Activated naive CD4-positive, alpha-beta T cell (primary cell): ENCODE results near the gene CDHR3.
"Not testable (repeated sequence)": the region's sequence is repeated elsewhere in the genome, so short reads cannot be mapped to it uniquely, and the experiment has no call there.

Source experiments
- DNase-seq, 4 experiments: peaks; one replicate each; lab custom pipeline; 2025; lab: John Stamatoyannopoulos, UW

The CDHR3 gene, protein sequence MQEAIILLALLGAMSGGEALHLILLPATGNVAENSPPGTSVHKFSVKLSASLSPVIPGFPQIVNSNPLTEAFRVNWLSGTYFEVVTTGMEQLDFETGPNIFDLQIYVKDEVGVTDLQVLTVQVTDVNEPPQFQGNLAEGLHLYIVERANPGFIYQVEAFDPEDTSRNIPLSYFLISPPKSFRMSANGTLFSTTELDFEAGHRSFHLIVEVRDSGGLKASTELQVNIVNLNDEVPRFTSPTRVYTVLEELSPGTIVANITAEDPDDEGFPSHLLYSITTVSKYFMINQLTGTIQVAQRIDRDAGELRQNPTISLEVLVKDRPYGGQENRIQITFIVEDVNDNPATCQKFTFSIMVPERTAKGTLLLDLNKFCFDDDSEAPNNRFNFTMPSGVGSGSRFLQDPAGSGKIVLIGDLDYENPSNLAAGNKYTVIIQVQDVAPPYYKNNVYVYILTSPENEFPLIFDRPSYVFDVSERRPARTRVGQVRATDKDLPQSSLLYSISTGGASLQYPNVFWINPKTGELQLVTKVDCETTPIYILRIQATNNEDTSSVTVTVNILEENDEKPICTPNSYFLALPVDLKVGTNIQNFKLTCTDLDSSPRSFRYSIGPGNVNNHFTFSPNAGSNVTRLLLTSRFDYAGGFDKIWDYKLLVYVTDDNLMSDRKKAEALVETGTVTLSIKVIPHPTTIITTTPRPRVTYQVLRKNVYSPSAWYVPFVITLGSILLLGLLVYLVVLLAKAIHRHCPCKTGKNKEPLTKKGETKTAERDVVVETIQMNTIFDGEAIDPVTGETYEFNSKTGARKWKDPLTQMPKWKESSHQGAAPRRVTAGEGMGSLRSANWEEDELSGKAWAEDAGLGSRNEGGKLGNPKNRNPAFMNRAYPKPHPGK

GRCh38 chr7:105963038-105963667 is at the start of gene CDHR3:
TSS of gene CDHR3 (plus strand) at chr7:105963264. CDS start at chr7:105963319, 55 bp downstream.
- DNase-seq, result no peak

- no peak for DNase-seq
Observed at GRCh38 chr7:105913947-105914346, 49.1 kb upstream of the CDHR3 start.

GRCh38 chr7:105916603-105917002 is 46.5 kb upstream of the CDHR3 start:
- no peak for DNase-seq

GRCh38 chr7:105917659-105918058 is 45.4 kb upstream of the CDHR3 start:
- no peak for DNase-seq

DNA sequence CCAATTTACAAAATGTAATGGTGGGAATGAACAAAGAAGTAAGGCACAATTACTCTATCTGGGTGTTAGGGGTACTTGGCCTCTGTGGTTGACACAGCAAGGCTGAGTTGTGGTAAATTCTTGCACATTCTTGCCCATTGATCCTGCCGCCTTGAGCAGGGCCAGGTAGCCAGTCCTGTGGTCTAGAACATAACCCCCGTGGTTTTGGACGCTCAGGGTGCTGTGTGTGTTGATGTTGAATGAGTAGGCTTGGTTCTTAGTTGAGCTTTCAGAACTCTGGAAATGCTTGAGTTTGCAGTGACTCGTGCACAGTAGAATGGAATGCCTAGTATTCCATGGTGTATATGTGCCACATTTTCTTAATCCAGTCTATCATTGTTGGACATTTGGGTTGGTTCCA is 42.3 kb upstream of the CDHR3 start:
- DNase-seq, result no peak

GRCh38 chr7:105924945-105925344 is 38.1 kb upstream of the CDHR3 start:
- DNase-seq, result no peak

- no peak for DNase-seq
Observed at GRCh38 chr7:105926131-105926530, 36.9 kb upstream of the CDHR3 start.

DNA sequence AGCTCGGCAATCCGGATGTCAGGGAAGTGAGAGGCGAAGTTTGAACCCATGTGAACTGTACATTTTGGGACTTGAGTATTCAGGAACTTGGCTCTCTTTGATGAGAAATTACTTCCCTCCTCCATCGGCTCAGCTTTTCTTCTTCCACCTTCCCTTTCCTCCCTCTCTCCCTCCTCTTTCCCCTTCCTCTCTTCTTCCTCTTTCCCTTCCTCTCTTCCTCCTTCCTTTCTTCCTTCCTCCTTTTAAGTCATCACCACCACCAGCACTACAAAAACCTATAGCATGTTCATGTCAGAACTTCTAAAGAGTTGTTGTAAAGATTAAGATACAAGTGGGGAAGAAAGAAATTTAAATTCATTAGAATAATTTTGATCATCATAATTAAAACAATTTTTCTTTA is 31.9 kb upstream of the CDHR3 start:
- no peak for DNase-seq

- no peak for DNase-seq
Observed at GRCh38 chr7:105932835-105933477, 30.1 kb upstream of the CDHR3 start.

DNA sequence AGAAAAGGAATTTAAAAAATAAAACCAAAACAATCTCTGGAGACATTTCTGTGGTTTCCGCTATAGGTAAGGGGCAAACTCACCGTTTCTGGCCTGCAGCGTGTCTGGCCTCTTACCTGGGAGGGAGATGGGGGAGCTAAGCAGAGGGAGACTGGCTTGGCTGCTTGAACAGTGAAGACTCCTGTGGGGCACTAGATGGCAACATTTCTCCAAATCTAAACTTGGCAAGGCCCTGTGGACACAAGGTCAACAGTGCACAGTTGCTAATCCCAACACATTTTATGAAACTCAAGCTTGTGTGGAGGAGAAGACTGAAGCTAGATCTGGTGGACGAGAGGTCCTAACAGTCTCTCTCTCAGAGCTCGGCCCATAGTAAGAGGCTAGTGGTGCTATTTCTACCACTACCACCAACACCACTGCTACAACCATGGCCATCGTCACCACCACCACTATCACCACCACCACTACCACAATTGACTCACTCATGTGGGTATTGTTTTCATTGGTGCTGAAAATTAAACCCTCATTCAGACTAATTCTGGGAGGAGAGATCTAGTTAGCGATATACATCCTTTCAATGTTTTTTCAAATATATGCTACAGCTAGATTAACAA is 28.4 kb upstream of the CDHR3 start:
- DNase-seq, result no peak

DNA sequence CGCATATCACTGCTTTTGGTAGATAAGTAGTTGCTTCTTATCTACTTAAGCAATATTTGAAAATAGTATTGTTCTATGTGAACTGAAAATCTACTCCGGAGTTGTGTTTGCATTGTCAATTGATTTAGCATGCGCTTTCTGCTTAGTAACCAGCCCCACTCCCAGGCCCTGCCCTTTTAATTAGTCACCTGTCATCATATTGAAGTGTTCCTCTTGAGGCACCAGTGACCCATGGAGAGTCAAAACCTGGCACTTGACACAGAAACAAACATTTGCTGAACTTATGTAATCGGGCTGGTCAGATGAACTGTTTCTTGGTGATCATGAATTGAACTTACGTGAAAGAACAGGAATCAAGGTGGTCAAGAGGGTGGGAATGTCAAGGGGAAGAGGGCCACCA is 27.8 kb upstream of the CDHR3 start:
- DNase-seq, result no peak

DNA sequence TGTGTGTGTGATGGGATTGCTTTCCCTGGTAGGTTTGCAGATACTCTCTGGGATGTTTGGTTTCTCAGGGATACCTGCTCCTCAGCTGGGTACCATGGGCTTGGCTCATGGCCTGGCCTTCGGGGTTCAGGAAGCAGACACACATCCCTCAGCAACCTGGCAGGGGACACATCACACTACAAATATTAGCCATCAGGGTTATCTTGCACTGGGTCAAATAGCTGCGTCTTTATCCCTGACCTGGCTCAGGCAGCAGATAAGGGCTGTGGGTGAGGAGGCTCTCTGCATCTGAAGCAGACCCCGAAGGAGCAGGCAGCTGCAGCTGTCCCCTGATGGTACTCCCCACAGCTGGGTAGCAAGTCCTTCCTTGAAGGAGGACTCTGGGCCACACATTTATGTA is 25.7 kb upstream of the CDHR3 start:
- no peak for DNase-seq

DNA sequence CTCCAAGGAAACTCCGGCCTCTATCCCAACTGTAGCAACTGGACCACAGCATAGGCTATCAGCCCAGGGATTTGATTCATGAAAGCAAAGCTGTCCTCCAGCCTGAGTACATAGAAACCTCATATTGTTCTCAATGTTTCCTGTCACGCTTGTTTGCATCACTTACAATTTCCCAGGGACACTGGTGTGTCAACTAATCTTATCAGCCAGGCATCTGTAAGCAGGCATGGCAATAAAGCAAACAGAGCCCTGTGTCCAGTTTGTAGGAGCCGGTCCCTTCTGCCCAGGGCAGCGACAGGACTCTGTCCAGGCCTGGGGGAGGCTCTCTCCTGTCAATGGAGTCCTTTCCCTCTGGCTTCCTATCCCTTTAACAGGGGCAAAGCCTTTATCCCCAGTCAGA is 23.0 kb upstream of the CDHR3 start:
- no peak for DNase-seq

DNA sequence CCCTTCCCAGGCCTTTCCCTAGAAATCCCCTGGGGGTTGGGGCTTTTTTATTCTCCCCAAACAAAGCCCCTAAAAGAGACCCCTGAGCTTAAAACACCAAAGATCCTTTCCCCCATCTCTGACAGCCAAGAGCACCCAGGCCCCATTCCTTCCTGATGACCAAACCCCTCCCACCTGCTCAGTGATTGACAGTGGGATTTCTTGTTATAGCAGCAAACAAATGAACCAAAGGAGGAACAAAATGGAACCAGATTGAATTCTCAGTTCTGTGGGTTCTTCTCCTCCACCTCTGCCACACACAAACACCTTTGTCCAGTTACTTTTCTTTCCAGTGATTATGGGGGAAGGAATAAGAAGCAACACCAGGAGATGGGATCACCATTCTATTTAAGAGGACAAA is 21.5 kb upstream of the CDHR3 start:
- no peak for DNase-seq

DNA sequence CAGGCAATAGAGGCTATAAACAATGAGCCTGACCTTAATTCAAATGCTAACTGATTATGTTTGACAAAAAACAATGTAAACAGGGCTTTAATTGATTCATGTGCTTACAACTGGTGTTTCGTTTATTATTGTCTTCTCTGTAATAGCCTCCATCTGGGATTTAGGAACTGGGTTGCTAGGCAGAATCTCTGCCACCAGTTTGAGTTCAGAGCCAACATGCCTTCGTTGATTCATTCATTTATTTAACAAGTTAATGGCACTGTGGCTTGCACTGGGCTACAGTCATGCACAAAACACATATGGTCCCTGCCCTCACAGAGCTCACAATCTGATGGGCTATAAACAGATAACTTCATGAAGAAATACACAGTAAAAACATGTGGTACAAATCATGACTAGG is 19.6 kb upstream of the CDHR3 start:
- no peak for DNase-seq

DNA sequence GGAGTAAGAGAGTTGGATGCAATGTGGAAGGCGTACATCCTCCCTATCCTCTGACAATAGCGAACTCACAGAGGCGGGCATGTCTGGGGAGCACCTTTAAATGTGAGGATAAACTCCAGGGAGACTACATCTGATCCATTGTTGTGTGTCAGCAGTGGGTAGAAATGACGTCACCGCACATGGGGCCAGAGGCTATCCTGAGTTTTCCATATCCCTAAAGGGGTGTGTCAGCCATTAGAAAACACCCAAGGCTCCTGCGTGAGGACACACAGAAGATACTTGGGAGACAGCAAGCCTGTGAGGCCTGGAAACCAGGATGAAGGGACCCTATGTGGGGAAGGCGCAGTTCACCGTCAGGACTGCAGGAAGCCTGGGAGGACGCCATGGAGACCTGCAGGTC is 17.2 kb upstream of the CDHR3 start:
- DNase-seq, result no peak

GRCh38 chr7:105951597-105951996 is 11.5 kb upstream of the CDHR3 start:
- DNase-seq, result no peak

DNA sequence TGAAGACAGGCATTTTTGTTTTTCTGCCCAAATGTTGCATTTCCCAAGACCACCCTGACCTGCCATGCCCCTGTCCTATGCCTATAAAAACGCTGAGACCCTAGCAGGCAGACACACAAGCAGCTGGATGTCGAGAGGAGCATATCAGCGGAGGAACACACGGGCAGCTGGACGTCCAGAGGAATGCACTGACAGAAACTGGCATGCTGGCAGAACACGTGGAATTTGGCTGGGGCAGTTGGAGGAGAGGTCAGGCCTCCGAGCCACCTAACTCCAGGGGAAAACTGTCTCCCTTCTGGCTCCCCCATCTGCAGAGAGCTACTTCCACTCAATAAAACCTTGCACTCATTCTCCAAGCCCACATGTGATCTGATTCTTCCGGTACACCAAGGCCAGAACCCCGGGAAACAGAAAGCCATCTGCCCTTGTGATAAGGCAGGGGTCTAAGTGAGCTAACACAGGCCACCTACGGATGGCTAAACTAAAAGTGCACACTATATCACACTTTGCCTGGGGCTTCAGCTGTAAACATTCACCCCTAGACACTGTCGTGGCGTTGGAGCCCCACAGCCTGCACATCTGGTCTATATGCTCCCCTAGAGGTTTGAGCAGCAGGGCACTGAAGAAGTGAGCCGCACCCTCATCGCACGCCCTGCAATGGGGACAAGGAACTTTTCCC is 10.0 kb upstream of the CDHR3 start:
- no peak for DNase-seq

GRCh38 chr7:105954711-105955110 is 8.4 kb upstream of the CDHR3 start:
- no peak for DNase-seq

GRCh38 chr7:105955651-105956466 is 7.2 kb upstream of the CDHR3 start:
- DNase-seq, result not testable (repeated sequence)
